Right atrium auricular region (tissue), 2 donors: ENCODE data around the gene TENT4B. TPM values are rescaled to one million over a fixed set of nuclear protein-coding genes. Genes with fewer than 3 reads are reported as not detected.

Experiments
- DNase-seq: peaks from one replicate; pipeline ENCODE4 v3.0.0-alpha.2; 2019; ENCODE audit warnings: low spot score
- H3K27ac ChIP-seq, 2 donors: fragments of 200-600 bp; sonication (generic); 1 replicate in 1 of 2; 2 replicates in 1 of 2; pipeline ENCODE4 v1.5.1; 2016 to 2019
- H3K27me3 ChIP-seq, 2 donors: fragments of 200-600 bp; sonication (generic); one replicate each; pipeline versions ENCODE4 v1.5.1 to v1.6.0; 2017 to 2019
- H3K36me3 ChIP-seq: fragments of 200-600 bp; sonication (generic); one replicate; pipeline ENCODE4 v1.5.1; 2016
- H3K4me1 ChIP-seq, 2 donors: fragments of 200-600 bp; sonication (generic); one replicate each; pipeline versions ENCODE4 v1.5.1 to v1.6.0; 2017 to 2019
- H3K4me3 ChIP-seq, 2 donors: fragments of 200-600 bp; sonication (generic); 1 replicate in 1 of 2; 2 replicates in 1 of 2; pipeline ENCODE4 v1.5.1; 2017 to 2019; ENCODE audit warnings: mild to moderate bottlenecking in 1 of 2, moderate library complexity in 1 of 2
- H3K9me3 ChIP-seq, 2 donors: fragments of 200-600 bp; sonication (generic); one replicate each; pipeline ENCODE4 v1.5.1; 2019
- CTCF ChIP-seq, 2 donors: fragments of 200-600 bp; sonication (generic); IDR thresholded peaks; one replicate each; pipeline ENCODE4 v1.5.1; 2019; ENCODE audit warnings: antibody characterized with exemption in 2 of 2
- total RNA-seq, 2 donors: library from RNA; depleted of rRNA; stranded (reverse); fragments of >200 nt; gene quantifications; one replicate each; pipeline ENCODE4 v1.1.0, GENCODE V29; 2016

TENT4B gene
- total RNA-seq, 2 donors from 2014 or later: 5.0 to 6.1 TPM

GRCh38 chr16:50263060-50263909 lies 110.2 kb downstream of the TENT4B start:
- H3K27ac ChIP-seq: no peak overlapping the region
- no peaks in the 10 kb centered on the region for H3K27me3 ChIP-seq
- no peak overlapping the region for H3K4me3 ChIP-seq
- no peak for TF ChIP-seq CTCF (IDR thresholded peaks at IDR 0.05)
- no peaks in the 10 kb centered on the region for H3K36me3 ChIP-seq
- H3K9me3 ChIP-seq: no peaks in the 10 kb centered on the region
- no peak for DNase-seq
- H3K4me1 ChIP-seq: peaks cover 0 to 31% of the 10 kb centered on the region in 2 donors

- Histone ChIP-seq H3K36me3 (no peaks in the 10 kb centered on the region), H3K4me1 (peaks cover 0 to 31% of the 10 kb centered on the region in 2 donors), H3K27me3 (no peaks in the 10 kb centered on the region), H3K4me3 (no peak overlapping the region), H3K9me3 (no peaks in the 10 kb centered on the region), H3K27ac (no peak overlapping the region)
- TF ChIP-seq CTCF (IDR thresholded peaks at IDR 0.05): no peak
- no peak for DNase-seq
Measured at GRCh38 chr16:50263940-50264929, 111.1 kb downstream of the TENT4B start.

- H3K27ac ChIP-seq: peak overlapping the region; percentile 51 to 73
Measured at GRCh38 chr16:50265260-50265659, 112.2 kb downstream of the TENT4B start.

GRCh38 chr16:50265716-50266336 lies 112.7 kb downstream of the TENT4B start:
- H3K9me3 ChIP-seq: no peaks in the 10 kb centered on the region
- DNase-seq: no peak
- no peaks in the 10 kb centered on the region for H3K36me3 ChIP-seq
- peak overlapping the region in 1 of 2 donors; percentile 49 for H3K4me3 ChIP-seq
- no peaks in the 10 kb centered on the region for H3K27me3 ChIP-seq
- H3K4me1 ChIP-seq: peaks cover 0 to 23% of the 10 kb centered on the region in 2 donors
- H3K27ac ChIP-seq: peak overlapping the region; percentile 51 to 73
- no peak for TF ChIP-seq CTCF (IDR thresholded peaks at IDR 0.05)

More at GRCh38 chr16:50265260-50265659, 112.2 kb downstream of the TENT4B start:
- H3K27me3 ChIP-seq: no peaks in the 10 kb centered on the region
- H3K4me3 ChIP-seq: no peak overlapping the region
- no peaks in the 10 kb centered on the region for H3K36me3 ChIP-seq
- DNase-seq: no peak
- TF ChIP-seq CTCF (IDR thresholded peaks at IDR 0.05): no peak
- H3K4me1 ChIP-seq: peaks cover 0 to 23% of the 10 kb centered on the region in 2 donors
- no peaks in the 10 kb centered on the region for H3K9me3 ChIP-seq

- DNase-seq: peak; percentile 79
- peaks cover 0 to 20% of the 10 kb centered on the region in 2 donors for H3K4me1 ChIP-seq
- no peak for TF ChIP-seq CTCF (IDR thresholded peaks at IDR 0.05)
- H3K9me3 ChIP-seq: no peaks in the 10 kb centered on the region
- H3K27ac ChIP-seq: peak within 1 kb of the TSS; percentile 51 to 73
- H3K4me3 ChIP-seq: peak within 1 kb of the TSS; percentile 14 to 49
- no peaks in the 10 kb centered on the region for H3K36me3 ChIP-seq
- H3K27me3 ChIP-seq: no peaks in the 10 kb centered on the region
Measured at GRCh38 chr16:50266337-50267091, 113.4 kb downstream of the TENT4B start, which contains the start of gene ADCY7. Gene ADCY7, plus strand, starts transcription at chr16:50266551. Its CDS starts 21,629 bp downstream, at chr16:50288180.
